ENCODE measurements around the gene APBB2.

Gene APBB2

DNA sequence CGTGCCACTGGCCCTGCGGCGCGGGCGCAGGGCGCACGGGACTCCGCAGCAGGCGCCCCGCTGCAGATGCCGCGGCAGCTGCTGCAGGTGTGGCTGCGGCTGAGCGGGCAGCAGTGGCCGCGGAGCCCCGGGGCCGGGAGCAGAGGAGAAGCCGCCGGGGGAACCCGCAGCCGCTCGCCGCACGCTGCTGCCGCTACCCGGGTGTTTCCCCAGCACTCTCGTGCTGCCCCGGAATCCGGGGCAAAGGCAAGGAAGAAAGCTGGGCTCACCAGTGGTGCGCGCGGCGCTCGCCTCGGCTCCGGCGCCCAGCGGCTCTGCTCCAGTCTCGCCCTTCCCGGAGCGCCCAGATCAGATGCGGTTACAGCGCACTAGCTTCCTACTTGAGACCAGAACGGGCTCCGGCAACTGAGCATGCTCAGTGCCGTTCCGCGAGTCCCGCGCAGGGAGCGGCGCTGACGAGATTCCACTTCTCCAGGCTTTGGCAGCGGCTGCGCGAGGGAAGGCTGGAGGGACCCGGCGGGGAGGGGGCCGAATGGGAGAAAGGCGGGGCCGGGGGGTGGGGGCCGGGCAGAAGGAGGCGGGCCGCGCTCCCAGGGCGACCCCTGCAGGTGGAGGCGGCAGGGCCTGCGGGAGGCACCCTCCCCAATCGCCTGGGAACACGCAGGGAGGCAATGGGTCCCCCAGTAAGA lies at the start of gene APBB2:
Gene APBB2 (minus strand): TSS at position 407 of the 689 bp plus-strand sequence. CDS start 181,288 bp downstream, outside the sequence.
- FAIRE-seq, result no peak

DNA sequence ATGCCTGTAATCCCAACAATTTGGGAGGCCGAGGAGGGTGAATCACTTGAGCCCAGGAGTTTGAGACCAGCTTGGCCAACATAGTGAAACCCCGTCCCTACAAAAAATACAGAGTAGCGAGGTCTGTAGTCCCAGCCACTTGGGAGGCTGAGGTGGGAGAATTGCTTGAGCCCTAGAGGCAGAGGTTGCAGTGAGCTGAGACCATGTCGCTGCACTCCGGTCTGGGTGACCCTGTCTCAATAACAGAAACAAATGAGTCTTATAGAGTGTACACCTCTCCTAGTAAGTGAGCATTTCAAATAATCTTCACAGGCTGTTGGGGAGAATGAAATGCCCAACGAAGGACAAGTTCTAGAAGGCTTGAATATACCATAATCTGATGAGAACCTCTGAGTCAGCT lies 47.9 kb upstream of the APBB2 start:
- FAIRE-seq, result no peak

DNA sequence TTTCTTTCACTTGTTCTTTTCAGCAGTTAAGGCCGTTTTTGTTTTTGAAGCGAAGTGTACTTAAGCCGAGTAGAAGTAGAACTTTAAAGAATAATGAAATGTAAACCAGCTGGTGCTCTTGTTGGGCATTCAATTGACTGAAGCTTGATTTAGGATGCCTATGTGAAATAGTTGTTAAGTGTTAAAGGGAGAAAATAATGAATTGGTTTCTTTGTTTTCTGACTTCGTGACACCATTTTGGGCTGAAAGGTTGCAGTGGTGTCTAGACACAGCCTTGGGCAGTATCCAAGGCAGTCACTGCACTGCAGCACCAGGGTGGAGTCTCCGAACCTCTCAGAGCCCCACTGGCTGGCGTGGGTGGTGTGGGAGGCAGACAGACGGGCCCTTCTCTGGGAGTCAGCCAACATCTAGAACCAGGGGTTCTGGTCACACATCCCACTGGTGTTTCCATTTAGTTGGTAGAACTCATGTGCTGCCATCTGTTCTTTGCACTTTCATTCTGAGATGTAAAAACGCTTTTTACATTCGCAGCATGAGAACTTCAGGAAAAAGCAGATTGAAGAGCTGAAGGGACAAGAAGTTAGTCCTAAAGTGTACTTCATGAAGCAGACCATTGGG lies 45.9 kb upstream of the APBB2 start:
- FAIRE-seq, result no peak

DNA sequence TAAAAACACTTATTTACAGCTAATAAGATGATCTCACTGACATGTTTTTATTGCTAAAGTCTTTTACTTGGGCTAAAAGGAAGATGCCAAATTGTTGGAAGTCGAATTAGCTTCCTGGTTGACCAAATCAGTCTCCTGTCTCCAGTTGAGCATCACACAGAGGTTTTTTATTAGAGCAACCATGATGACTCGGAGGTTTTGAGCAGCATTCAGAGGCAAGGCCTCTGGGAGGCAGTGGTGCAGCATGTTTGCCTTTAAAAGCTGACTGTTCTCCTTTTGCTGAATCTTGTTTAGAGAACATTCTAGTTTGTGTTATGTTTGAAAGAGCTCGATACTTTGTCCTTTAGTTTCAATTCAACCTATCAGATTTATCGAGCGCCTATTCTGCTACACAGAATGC lies 44.4 kb upstream of the APBB2 start:
- no peak for FAIRE-seq

DNA sequence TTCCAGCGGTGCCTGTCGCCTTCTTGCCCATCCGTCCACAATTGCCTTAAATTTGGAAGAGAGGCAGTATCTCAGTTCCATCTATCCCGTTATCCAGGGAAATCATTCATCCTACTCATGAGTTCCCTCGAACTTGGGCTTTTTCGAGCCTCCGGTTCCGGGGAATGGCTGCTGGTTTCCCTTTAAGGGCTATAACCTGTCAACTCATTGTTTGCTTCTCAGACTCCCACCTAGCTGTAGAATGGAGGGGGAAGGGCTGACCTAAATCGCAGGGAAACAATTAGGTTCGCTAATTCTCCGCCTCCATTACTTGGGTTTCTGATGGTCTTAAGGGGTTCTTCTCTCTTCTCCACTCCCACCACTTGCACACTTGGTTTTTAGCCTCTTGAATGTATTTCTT lies 43.6 kb upstream of the APBB2 start:
- no peak for FAIRE-seq

DNA sequence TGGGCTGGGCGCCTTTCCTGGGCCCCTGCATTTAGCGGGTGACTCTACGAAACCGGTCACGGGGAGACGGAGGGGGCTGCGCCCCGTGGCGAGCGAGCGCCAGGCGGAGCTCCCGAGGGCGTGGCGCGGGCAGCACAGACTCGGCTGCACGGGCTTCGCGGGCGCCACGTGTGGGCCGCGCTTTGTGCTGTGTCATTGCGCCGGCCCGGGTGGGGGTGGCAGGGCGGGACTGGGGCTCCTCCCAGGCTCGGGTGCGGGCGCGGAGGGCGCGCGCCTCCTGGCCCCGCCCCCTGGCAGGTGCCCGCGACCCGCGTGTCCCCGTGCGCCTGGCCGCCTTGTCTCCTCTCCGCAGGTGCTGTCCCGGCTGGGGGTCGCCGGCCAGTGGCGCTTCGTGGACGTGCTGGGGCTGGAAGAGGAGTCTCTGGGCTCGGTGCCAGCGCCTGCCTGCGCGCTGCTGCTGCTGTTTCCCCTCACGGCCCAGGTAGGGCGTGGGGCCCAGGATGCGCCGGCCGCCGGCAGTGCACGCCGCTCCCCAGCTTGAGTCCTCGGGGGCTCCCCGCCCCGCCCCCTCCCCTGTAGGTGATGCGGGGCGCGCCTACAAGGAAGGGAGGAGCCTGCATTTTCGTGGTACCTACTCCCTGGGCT lies 43.0 kb upstream of the APBB2 start:
- FAIRE-seq, result no peak

DNA sequence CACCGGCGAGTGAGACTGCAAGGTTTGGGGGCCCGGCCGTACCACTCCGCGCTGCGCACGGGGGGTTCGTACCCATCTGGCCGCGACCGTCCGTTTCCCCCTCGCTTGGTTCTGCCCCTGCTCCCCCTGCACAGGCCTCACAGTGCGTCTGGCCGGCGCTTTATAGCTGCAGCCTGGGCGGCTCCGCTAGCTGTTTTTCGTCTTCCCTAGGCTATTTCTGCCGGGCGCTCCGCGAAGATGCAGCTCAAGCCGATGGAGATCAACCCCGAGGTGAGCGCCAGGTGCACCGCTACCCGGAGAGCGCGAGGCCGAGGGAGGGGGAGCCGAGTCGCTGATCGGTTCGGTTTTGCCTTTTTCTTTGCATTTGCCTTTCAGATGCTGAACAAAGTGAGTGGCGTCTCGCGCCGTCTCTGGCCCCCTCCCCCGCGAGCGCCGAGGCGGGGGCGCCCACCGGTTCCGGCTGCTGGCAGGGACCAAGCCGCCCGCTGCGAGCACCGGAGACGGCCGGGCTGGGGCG lies 42.5 kb upstream of the APBB2 start, which contains the start of gene UCHL1:
Gene UCHL1 (plus strand): TSS at position 189 of the 517 bp plus-strand sequence. CDS start 49 bp downstream, at position 238.
- FAIRE-seq, result no peak

DNA sequence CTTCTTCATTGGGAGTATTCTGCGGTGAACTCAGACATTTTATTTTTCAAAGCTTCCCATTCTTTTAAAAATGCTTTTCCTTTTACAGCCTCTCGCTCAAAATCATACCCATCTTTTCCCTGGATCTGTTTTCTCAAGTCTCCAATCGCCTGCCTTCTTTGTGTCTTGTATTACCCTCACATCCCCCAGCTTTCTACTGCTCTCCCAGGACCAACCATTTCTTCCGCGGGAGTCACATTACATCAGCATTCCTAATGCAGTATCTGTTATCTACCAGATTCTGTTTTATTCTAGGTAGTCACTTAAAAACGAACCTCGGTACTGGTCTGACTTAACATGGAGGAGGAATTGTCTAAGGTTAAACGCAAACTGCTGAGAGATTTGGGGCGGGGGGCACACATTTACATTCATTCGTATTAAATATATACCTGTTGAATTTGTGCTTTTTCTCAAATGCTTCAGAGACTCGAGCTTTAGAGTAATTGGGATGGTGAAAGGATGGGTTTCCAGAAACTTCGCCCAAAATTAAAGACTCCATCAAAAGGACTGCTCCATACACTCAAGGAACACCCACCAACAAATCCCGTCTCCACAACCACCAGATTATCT lies 41.9 kb upstream of the APBB2 start:
- no peak for FAIRE-seq

DNA sequence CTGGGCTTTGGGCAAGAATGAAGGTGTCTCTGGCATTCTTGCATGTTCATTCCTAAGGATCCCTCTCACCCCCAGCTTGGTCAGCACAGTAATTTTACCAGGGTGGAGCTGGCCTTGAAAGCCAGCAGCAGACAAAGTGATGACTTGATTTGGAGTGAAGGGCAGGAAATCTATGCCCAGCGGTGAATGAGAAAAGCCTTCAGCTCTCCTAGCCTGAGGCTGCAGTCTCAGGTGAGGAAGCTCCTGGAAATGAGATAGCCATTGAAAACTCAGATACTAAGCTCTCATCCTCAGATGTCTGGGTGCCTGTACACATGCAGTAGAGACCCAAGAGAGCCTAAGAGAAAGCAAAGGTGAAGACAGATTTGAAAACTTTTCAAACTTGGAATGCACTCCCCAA lies 31.6 kb upstream of the APBB2 start:
- FAIRE-seq, result no peak

DNA sequence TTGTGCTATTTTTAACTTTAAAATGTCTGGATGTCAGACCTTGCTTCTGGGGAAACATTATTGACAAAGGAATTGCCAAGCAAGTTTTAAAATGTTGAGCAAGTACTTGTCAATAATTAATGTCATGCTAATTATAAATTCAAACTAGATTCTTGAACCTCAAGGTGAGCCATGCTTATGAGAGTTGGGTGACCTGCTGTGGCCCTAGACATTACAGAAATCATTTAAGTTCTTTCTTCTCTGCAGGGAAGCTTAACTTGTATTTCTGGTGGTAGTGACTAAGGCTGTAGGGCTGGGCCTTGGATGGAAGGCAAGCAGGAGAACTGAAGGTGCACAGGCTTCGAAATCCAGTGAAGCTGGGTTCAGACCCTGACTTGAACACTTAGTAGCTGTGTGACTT lies 27.6 kb upstream of the APBB2 start:
- no peak for FAIRE-seq

DNA sequence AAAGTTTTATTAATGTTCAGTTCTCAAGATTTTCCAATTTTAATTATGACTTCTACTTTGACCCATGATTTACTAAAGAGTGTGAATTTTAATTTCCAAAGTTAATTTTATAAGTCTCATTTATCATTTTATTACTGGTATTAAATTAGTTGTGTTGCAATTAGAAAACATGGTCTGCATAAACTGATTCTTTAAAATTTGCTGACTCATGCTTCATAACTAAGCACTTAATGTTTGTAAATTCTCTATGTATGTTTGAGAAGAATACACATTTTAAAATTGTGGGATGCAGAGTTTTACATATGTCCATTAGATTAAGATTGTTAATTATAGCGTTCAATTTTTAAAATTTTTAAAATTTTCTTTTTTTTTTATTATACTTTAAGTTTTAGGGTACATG lies 22.2 kb upstream of the APBB2 start:
- no peak for FAIRE-seq

DNA sequence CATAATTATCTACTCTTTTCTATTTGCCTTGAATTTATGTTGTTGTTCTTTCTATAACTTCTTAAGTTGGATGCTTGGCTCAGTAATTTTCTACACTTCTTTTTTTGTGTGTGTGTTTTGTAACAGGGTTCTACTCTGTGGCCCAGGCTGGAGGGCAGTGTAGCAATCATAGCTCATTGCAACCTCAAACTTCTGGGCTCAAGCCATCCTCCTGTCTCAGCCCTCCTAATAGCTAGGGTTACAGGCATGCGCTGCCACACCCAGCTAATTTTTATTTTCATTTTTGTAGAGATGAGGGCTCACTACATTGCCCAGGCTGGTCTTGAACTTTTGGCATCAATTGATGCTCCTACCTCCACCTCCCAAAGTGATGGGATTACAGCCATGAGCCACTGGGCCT lies 21.7 kb upstream of the APBB2 start:
- no peak for FAIRE-seq

DNA sequence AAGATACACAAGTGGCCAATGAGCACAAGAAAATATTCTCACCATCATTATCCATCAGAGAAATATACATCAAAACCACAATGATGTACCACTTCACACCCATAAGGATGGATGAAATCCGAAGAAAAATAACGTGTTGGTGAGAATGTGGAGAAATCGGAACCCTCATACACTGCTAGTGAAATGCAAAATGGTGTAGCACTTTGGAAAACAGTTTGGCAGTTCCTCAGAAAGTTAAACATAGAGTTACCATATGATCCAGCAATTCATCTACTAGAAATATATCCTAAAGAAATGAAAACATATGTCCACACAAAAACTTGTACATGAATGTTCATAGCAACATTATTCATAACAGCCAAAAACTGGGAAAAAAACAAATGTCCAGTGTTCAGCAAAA lies 18.5 kb upstream of the APBB2 start:
- FAIRE-seq, result no peak

DNA sequence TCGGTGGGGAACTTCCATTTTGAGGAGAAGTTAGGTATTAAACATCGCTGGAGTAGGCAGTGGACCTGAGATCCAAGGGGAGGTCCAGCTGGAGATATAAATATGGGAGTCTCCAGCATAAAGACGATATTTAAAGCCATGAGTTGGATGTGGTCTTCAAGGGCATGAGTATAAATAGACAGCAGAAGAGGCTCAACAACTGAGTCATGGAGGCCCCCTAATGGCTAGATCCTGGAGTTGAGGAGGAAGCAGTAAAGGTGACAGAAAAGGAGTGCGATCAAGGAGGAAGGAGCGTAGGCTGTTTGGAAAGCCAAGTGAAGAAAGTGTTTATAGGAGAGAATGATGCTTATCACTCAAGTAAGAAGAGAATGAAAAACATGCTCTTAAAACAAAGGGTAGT lies 18.1 kb upstream of the APBB2 start:
- no peak for FAIRE-seq

DNA sequence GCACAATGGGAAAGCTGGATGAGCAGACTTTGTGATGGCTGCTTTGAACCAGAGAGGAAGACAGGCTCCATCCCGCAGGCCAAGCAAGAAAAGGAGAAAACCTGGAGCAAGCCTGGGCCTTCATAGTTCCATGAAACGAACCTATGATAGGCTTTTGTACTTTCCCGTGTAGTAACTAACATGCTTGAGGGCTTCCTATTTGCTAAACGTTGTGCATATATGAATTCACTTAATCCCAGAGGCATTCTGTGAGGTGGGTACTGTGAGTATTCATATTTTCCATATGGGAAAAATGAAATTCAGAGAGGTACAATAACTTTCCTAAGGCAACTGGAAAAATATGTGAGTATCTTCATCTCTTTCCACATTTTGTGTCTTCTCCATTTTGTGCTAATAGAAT lies 13.6 kb upstream of the APBB2 start:
- FAIRE-seq, result no peak

DNA sequence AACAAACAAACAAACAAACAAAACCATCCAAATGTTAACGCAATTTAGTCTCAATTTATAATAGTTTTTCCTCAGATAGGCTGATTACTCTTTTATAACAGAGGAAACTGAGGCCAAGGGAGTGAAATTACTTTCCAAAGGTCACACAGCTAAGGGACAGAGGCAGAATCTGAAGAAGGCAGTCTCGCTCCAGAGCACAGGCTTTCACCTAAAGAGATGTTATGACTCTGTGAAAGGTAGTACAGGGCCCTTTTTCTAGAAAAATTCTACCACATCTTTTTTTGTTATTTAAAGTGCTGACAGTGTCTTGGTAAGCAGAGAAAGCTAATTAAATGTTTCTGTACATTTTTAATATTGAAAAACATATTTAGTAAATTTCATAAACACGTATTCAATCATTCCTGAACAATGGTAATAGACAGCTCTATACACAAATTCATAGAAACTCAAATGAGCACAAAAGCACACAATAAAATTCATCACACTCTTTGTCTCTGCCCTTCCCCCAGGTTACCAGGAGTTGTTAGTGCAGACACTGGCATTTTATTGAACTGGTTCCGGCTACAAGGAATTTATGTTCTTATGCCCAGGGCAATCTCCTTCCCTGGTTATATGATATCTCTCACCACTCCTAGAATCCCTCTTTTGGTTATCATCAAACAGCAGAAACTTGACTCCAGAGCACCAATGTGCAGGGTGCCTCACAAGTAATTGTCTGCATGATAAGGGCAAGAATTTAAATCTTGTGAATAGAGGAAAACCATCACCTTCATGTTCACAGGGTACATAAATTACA lies 7.7 kb upstream of the APBB2 start:
- FAIRE-seq, result no peak

DNA sequence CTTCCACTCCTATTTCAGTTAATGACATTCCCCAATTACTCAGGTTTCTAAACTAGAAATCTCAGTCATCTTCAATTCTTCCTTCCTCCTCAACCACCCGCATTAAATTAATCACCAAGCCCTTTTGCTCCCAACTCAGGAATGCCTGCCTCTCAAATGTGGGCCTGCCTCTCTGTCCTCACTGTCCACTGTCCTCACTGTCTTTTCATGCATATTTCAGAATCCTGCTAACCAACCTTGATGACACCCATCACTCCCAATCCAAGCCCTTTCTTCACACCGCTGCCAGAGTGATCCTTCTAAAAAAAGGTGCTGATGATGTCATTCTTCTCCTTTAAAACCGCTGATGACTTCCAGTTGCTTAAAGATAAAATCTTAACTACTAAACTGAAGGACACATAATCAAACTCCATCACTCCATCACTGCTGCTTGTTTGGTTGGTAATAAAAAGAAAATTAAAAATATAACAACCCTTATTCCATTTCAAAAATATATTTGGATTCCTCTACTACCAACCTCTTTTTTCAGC lies 5.1 kb upstream of the APBB2 start:
- FAIRE-seq, result no peak

DNA sequence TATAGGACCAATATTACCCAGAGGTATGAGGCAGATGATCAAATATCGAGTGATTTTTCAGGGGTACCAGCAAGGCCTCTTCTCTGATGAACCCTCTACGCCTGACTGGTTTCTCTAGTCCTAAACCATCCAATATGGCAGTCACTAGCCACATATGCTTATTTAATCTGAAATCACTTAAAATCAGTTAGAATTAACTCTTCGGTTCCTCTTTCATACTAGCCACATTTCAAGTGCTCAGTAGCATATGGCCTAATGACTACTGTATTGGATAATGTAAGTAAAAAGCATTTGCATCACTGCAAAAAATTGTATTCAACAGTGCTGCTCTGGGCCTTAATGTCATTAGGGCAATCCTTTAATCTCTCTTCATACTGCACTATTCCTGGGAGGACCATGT lies 4.4 kb upstream of the APBB2 start:
- no peak for FAIRE-seq

DNA sequence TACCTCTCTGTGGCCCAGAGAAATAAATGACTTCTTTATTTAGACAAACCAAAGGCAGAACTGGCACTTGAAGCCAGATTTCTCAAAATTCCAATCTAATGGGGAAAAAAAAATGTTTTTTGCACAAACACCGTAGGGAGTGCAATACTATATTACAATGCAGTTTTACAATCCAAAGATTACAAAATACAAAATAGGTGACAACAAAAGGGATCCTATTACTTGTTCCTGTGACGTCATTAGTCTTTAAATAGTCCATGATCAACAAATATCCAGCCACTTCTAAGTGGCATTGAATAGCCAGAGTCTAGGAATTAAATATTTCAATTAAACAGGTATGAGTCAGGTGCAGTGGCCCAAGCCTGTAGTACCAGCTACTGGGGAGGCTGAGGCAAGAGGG lies 3.0 kb upstream of the APBB2 start:
- no peak for FAIRE-seq

DNA sequence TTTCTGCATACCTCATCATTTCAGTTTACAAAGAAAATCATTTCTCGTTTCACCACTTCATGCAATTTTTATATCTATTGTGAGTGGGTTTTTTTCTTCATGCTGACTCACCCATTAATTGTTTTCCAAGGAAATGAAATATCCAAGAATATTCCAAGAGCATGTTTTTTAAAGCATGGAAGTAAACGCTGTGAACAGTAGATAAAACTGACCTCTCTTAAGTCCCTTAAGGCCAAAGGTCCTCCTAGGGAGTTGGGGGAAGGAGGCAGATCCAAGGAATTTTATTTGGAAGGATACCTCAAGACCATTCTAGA lies 2.6 kb upstream of the APBB2 start:
- no peak for FAIRE-seq

DNA sequence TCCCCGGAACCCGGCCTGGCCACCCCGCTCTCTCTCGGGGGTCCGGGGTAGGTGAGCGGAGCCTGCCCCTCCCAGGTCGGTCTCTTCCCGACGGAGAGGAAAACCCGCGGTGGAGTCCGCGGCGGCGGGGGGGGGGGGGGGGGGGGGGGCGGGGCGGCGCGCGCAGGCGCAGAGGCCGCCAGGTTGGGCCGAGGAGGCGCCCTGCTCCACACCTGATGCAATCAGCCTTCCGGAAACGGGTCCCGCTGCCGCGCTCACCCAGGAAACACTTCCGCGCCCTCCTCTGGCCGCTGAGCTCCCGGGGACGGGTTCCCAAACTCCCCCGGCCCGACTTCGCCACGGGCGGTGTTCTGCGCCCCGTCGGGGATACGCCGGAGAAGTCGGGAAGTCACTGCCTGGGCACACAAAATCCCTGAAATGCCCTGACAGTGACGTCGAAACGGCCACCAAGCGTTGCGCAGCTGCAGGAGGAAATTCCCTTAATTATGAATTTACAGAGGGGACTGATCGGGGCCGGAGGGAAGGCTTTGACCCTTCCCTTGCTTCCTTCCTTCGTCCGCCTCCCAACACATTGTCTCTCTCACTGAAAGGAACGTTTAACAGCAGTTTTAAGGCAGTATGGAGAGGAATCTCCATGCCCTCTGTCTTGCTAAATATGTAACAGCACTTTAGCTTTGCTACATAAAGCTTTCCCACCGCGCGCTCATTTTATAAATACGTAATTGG lies 2.1 kb upstream of the APBB2 start:
- FAIRE-seq, result no peak

DNA sequence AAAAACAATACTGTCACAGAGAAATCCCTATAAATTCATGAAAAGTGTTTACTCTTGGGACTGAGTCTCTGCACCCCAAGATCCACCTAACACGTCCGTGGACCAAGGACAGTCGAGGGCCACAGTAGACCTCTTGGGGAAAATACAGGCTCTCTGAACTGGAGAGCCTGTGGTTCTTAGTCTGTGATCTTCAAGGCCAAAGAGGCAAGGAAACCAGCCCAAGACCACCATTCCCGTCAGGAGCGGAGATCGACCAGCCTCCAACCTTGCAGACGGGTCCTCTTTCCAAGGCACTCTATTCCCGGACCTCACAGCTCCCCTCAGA lies 1.6 kb upstream of the APBB2 start:
- no peak for FAIRE-seq

Data from TTC549 (cell line).